OCI-LY7 (cell line): ENCODE results near the gene LLGL1.

Experiments
- EZH2phosphoT487 ChIP-seq: fragments of 200-600 bp; sonication (generic); IDR thresholded peaks from 2 replicates; pipeline ENCODE4 v1.6.1; 2018; ENCODE audit warnings: low read depth, borderline replicate concordance, mild to moderate bottlenecking, mixed run types, antibody characterized with exemption, low read length, moderate library complexity, mixed read lengths
- TF ChIP-seq, protein P1 (sequence below): fragments of 200-600 bp; sonication (generic); conservative IDR thresholded peaks from 2 replicates; pipeline ENCODE4 v1.5.1; 2014; ENCODE audit warnings: mild to moderate bottlenecking, antibody characterized with exemption, low read length, moderate library complexity, mixed read lengths

DNA sequence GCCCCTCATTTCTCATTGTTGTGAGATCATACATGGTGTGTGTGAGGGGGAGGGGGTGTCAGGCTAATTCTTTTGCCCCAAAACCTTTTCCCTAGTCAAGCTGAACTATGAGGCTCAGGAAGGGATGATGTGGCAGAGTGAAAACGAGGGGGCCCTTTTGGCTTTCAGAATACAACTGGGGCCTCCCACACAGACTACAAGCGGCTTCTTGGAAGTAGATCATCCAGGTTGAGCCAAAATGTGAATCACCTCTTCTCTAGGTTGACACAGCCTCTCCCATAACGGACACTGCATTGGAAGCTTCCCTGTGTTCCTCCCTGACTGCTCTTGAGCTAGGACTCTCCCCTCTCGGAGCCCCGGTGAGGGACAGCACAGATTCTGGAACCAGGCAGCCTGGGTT lies 44.1 kb upstream of the LLGL1 start:
- TF ChIP-seq, protein P1, sequence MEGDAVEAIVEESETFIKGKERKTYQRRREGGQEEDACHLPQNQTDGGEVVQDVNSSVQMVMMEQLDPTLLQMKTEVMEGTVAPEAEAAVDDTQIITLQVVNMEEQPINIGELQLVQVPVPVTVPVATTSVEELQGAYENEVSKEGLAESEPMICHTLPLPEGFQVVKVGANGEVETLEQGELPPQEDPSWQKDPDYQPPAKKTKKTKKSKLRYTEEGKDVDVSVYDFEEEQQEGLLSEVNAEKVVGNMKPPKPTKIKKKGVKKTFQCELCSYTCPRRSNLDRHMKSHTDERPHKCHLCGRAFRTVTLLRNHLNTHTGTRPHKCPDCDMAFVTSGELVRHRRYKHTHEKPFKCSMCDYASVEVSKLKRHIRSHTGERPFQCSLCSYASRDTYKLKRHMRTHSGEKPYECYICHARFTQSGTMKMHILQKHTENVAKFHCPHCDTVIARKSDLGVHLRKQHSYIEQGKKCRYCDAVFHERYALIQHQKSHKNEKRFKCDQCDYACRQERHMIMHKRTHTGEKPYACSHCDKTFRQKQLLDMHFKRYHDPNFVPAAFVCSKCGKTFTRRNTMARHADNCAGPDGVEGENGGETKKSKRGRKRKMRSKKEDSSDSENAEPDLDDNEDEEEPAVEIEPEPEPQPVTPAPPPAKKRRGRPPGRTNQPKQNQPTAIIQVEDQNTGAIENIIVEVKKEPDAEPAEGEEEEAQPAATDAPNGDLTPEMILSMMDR, result no peak
- no peak for TF ChIP-seq EZH2phosphoT487
